NCI-H1417 (cell line): ENCODE results near the gene CTIF.
A peak's percentile ranks its signal among the peaks of the same experiment; 100 is the strongest.

Experiments
- DNase-seq, 3 experiments: peaks; one replicate each; lab custom pipeline; 2025; lab: John Stamatoyannopoulos, UW

The CTIF gene

GRCh38 chr18:48753691-48754090 is 214.9 kb downstream of the CTIF start:
- DNase-seq, result no peak

GRCh38 chr18:48754559-48754958 is 215.7 kb downstream of the CTIF start:
- no peak for DNase-seq

- DNase-seq, result no peak
Observed at GRCh38 chr18:48754993-48755473, 216.2 kb downstream of the CTIF start.

- no peak for DNase-seq
Observed at GRCh38 chr18:48756511-48757226, 217.8 kb downstream of the CTIF start.

- DNase-seq, result no peak
Observed at GRCh38 chr18:48757367-48757766, 218.5 kb downstream of the CTIF start.

GRCh38 chr18:48757906-48758305 is 219.1 kb downstream of the CTIF start:
- no peak for DNase-seq

GRCh38 chr18:48761582-48761981 is 222.8 kb downstream of the CTIF start:
- DNase-seq, result no peak

GRCh38 chr18:48762022-48762421 is 223.2 kb downstream of the CTIF start:
- DNase-seq, result no peak

- DNase-seq, result no peak
Observed at GRCh38 chr18:48762836-48763718, 224.2 kb downstream of the CTIF start.

GRCh38 chr18:48763719-48764100 is 224.9 kb downstream of the CTIF start:
- no peak for DNase-seq

- DNase-seq, result no peak
Observed at GRCh38 chr18:48765053-48765452, 226.2 kb downstream of the CTIF start.

GRCh38 chr18:48766026-48766425 is 227.2 kb downstream of the CTIF start:
- DNase-seq, result no peak

- DNase-seq, result no peak
Observed at GRCh38 chr18:48766487-48766886, 227.7 kb downstream of the CTIF start.

GRCh38 chr18:48767090-48767690 is 228.4 kb downstream of the CTIF start:
- peak in 2 of 3 experiments; percentile 22 to 64 for DNase-seq

GRCh38 chr18:48769006-48769636 is 230.3 kb downstream of the CTIF start:
- no peak for DNase-seq

- no peak for DNase-seq
Observed at GRCh38 chr18:48770243-48770642, 231.4 kb downstream of the CTIF start.

- no peak for DNase-seq
Observed at GRCh38 chr18:48771641-48772375, 233.0 kb downstream of the CTIF start.

GRCh38 chr18:48772457-48772856 is 233.6 kb downstream of the CTIF start:
- DNase-seq, result no peak

GRCh38 chr18:48773821-48774220 is 235.0 kb downstream of the CTIF start:
- DNase-seq, result no peak

- no peak for DNase-seq
Observed at GRCh38 chr18:48774941-48775340, 236.1 kb downstream of the CTIF start.

GRCh38 chr18:48775372-48776155 is 236.7 kb downstream of the CTIF start:
- no peak for DNase-seq
